ENCODE measurements around the gene ROR2.

ROR2 gene

DNA sequence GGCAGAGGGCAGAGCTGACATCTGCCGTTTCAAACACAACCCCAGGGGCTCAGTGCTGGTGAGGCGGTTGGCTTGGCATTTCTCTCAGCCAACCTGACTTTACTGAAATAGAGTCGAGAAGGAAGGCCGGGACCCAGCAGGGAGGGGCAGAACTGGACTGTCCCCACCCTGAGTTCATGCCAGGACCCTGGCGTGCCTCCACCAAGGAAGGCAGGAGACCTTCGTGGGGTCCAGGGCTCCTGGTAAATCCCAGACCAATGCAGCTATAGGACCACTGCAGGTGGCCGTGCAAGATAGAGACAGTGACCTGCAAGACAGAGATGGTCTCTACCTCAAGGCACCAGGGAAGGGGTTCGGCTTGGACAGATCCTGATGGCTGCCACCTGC, 132.9 kb downstream of the ROR2 start:
- TF ChIP-seq, protein P1, sequence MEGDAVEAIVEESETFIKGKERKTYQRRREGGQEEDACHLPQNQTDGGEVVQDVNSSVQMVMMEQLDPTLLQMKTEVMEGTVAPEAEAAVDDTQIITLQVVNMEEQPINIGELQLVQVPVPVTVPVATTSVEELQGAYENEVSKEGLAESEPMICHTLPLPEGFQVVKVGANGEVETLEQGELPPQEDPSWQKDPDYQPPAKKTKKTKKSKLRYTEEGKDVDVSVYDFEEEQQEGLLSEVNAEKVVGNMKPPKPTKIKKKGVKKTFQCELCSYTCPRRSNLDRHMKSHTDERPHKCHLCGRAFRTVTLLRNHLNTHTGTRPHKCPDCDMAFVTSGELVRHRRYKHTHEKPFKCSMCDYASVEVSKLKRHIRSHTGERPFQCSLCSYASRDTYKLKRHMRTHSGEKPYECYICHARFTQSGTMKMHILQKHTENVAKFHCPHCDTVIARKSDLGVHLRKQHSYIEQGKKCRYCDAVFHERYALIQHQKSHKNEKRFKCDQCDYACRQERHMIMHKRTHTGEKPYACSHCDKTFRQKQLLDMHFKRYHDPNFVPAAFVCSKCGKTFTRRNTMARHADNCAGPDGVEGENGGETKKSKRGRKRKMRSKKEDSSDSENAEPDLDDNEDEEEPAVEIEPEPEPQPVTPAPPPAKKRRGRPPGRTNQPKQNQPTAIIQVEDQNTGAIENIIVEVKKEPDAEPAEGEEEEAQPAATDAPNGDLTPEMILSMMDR (IDR thresholded peaks at IDR 0.05): no peak
- TF ChIP-seq ZFX (IDR thresholded peaks at IDR 0.05; ENCODE audit: borderline replicate concordance): no peak
- H3K27ac ChIP-seq: no peak overlapping the region

DNA sequence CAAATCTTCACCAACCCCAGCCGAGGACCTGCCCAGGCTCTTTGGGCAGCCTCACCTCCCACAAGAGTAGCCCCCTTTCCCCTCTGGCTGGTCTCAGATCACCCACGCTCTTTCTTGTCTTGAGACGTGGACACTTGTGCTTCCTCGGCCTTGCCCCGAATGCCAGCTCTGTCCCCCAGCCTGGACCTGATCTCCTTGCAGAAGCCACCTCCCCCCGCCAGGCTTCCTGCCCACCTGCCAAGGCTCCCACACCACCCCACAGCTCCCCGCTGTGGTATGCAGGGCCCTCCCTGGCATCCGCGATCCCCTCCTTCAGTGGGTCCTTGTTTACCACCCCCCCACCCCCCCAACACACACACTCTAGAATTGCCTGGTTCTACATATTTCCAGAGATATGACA, 133.7 kb downstream of the ROR2 start:
- TF ChIP-seq, protein P1 (IDR thresholded peaks at IDR 0.05): no peak
- TF ChIP-seq ZFX (IDR thresholded peaks at IDR 0.05; ENCODE audit: borderline replicate concordance): no peak

DNA sequence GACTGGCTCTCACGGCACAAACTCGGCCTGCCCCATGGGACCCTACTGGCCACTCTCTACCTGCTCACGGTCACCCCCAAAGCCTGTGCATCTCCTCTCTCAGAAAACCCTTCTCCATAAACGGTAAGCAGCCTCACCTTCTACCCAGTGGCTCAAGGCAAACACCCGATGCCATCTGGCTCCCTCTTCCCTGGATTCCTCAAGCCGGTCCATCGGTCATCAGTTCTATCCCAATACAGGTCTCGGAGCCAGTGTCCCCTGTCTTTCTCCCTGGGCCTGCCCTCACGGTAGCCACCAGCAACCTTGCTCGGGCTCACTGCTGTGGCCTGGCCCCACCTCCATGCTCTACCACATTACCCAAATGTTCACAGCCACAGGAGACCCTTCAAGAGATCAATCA, 134.1 kb downstream of the ROR2 start:
- H3K27ac ChIP-seq: no peak overlapping the region
- TF ChIP-seq ZFX (IDR thresholded peaks at IDR 0.05; ENCODE audit: borderline replicate concordance): no peak
- TF ChIP-seq, protein P1 (IDR thresholded peaks at IDR 0.05): no peak

More for the DNA sequence above, 133.7 kb downstream of the ROR2 start:
- H3K27ac ChIP-seq: no peak overlapping the region

DNA sequence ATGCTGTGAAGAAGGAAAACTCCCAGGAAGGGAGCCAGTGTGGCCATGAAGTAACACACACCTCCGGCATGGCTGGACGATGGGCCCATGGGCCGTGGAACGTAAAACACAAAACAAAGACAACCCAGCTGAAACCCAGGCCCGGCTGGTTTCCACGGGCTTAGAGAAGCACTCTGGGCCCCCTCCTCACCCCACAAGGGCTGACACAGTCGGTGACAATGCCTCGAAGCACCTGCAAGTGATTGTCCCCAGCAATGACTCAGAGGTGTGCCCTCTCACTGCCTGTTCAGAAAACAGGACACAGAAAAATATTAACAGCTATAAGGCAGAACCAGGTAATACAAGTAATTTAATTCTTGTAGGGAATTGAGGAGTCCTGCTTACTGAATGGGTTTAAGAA, 135.3 kb downstream of the ROR2 start:
- TF ChIP-seq, protein P1 (IDR thresholded peaks at IDR 0.05): no peak
- TF ChIP-seq ZFX (IDR thresholded peaks at IDR 0.05; ENCODE audit: borderline replicate concordance): no peak
- no peak overlapping the region for H3K27ac ChIP-seq

DNA sequence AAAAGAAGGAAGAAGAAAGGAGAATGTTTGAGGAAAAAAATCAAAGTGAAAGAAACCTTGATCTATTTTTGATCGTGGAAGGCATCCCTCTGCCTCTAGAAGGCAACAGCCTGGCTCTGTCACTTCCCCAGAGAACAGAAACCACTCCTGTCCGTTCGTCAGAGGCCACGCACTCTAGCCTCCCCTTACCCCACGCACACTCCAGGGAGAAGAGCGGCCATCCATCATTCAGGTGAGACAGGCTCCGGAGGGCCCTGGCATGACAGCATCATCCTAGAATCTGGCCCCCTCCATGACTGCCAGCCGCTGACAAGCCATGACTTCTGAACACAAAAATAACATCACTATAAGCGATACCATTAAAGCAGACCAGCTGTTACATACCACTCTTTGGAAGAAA, 135.8 kb downstream of the ROR2 start:
- TF ChIP-seq, protein P1 (IDR thresholded peaks at IDR 0.05): no peak
- TF ChIP-seq ZFX (IDR thresholded peaks at IDR 0.05; ENCODE audit: borderline replicate concordance): no peak
- no peak overlapping the region for H3K27ac ChIP-seq

DNA sequence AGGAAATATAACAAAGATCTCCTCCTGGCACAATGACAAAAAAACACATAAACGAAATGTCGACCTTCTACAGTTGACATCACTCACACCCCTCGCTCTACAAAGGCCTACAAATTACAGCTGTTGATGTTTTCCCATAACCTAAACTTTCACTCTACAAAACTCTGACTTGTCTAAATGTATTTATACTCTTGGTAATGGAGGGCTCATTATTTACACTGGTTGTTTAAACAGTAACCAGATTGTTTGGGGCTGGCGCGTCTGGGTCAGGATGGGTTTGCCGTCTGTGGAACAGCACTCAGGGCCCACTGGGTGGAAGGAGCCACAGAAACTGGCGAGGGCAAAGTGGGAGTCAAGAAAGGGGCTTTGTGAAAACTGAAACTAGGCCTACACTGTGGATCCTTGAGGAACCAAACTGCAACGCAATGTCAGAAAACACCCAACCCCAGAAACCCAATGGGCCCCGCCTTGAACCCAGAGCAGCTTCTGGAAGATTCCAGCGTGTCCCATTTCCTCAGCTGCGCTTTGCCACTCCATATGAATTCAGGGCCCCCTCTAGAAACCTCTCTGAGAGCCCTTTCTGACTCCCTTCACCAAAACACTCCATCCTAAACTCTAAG, 136.7 kb downstream of the ROR2 start:
- TF ChIP-seq, protein P1 (IDR thresholded peaks at IDR 0.05): no peak
- TF ChIP-seq ZFX (IDR thresholded peaks at IDR 0.05; ENCODE audit: borderline replicate concordance): no peak

DNA sequence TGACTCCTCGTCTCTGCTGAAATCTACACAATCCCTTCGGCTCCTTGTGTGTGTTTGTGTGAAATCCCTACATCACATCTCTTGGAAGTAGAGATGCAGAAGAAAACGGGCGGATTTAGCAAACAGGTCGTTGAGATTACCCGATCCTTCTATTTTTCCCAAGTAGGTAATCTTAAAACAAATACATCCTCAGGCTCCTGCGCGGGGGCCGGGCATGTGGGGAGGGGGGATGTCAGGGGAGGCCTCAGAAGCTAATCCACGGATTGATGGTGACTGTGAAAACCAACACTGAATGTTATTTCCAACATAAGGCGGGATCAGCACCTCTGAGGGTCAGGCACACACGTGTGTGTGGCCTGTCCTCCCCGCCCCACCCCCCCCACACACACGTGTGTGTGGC, 137.8 kb downstream of the ROR2 start:
- no peak for TF ChIP-seq ZFX (IDR thresholded peaks at IDR 0.05; ENCODE audit: borderline replicate concordance)
- TF ChIP-seq, protein P1 (IDR thresholded peaks at IDR 0.05): no peak
- no peak overlapping the region for H3K27ac ChIP-seq

More for the DNA sequence above, 136.7 kb downstream of the ROR2 start:
- H3K27ac ChIP-seq: no peak overlapping the region

Data from 22Rv1 (cell line).